Adrenal gland (tissue), 12 donors: ENCODE results near the gene SERF2. TPM values are rescaled to one million over a fixed set of nuclear protein-coding genes. Genes with fewer than 3 reads are reported as not detected.
"Not testable (repeated sequence)": the region's sequence is repeated elsewhere in the genome, so short reads cannot be mapped to it uniquely, and the experiment has no call there.

Experiments used
- DNase-seq, 7 donors: peaks; one replicate each; pipeline ENCODE4 v3.0.0-alpha.2; 2019 to 2020
- H3K27ac ChIP-seq, 5 donors: fragments of 200-600 bp; sonication (generic) in 4 of 5; 1 replicate in 3 of 5; 2 replicates in 2 of 5; pipeline versions ENCODE4 v1.5.1 to v1.8.0; 2016 to 2020; ENCODE audit warnings: mild to moderate bottlenecking in 1 of 5
- H3K27me3 ChIP-seq: fragments of 200-600 bp; 2 replicates; pipeline ENCODE4 v1.8.0; 2021
- H3K36me3 ChIP-seq, 2 donors: fragments of 200-600 bp; replicated peaks in 1 of 2; 1 replicate in 1 of 2; 2 replicates in 1 of 2; pipeline versions ENCODE4 v1.5.1 to v1.8.0; 2018 to 2022
- H3K4me1 ChIP-seq, 2 donors: fragments of 200-600 bp; replicated peaks in 1 of 2; 1 replicate in 1 of 2; 2 replicates in 1 of 2; pipeline versions ENCODE4 v1.5.1 to v1.8.0; 2018 to 2021
- H3K4me3 ChIP-seq, 4 donors: fragments of 200-600 bp; sonication (generic) in 3 of 4; one replicate each; pipeline ENCODE4 v1.5.1; 2016 to 2018
- H3K9me3 ChIP-seq, 3 donors: fragments of 200-600 bp; sonication (generic) in 1 of 3; replicated peaks in 1 of 3; 1 replicate in 2 of 3; 2 replicates in 1 of 3; pipeline versions ENCODE4 v1.5.1 to v1.8.0; 2016 to 2021
- CTCF ChIP-seq, 6 experiments: fragments of 450-650 bp in 4 of 6; fragments of 200-600 bp in 2 of 6; sonication (generic) in 1 of 6; IDR thresholded peaks; 1 replicate in 5 of 6; 2 replicates in 1 of 6; pipeline versions ENCODE4 v1.5.1 to v1.8.0; 2016 to 2021; ENCODE audit warnings: antibody characterized with exemption in 6 of 6, mild to moderate bottlenecking in 2 of 6, moderate library complexity in 1 of 6
- POLR2A ChIP-seq, 2 donors: fragments of 450-650 bp; IDR thresholded peaks; one replicate each; pipeline ENCODE4 v1.6.1; 2017; ENCODE audit warnings: antibody characterized with exemption in 2 of 2, mild to moderate bottlenecking in 2 of 2, moderate library complexity in 1 of 2
- WGBS, 4 donors: extraction: QIAGEN DNeasy Blood & Tissue Kit in 2 of 4; methylation state at CpG; one replicate each; pipeline versions ENCODE4 v1.1.5 to v1.1.7; 2013 to 2017; 5-methylcytosine and 5-hydroxymethylcytosine counted together
- intact Hi-C, 2 donors: fragments of 100-400 bp; cut with DNase I; formaldehyde crosslinking; loops; one replicate each; pipeline versions ENCODE4 v1.14.1 to v1.15.0; 2022 to 2023
- polyA plus RNA-seq, 3 donors: library from polyadenylated mRNA; stranded (reverse); fragments of 200-250 nt in 2 of 3; fragments of 350-450 nt in 1 of 3; fragmentation: Illumina TruSeq in 1 of 3; extraction: RNeasy Lipid Tissue Mini Kit (QIAGEN cat#74804) in 1 of 3; gene quantifications; one replicate each; pipeline ENCODE4 v1.2.3, GENCODE V29; 2013 to 2014
- total RNA-seq, 9 donors: library from RNA; depleted of rRNA in 4 of 9; stranded (reverse); fragments of >200 nt in 4 of 9; fragments of 120-200 nt in 1 of 9; fragmentation: NEBNext Ultra II Directional in 1 of 9; extraction: Animal tissue kit (Norgen Biotek cat#: 25700) in 1 of 9; gene quantifications; one replicate each; pipeline versions ENCODE4 v1.1.0 to v1.2.4, GENCODE V29; 2013 to 2023
- donor health status: healthy with polysubstance abuse.
- donor health status: Bipolar disorder and iron deficiency.
- donor health status: DM: yes; HTN: yes; CAD: no.
- donor health status: DM: no; HTN: no; CAD: no.
- donor health status: DM: no; HTN: no; CAD: no.
- donor health status: DM: yes; HTN: yes; CAD: no.

SERF2 gene
- total and polyA plus RNA-seq, 12 donors, result 897 to 5,418 (median 1,398) TPM

GRCh38 chr15:43796566-43796965 lies 4.4 kb downstream of the SERF2 start:
- no peaks in the 10 kb centered on the region for H3K9me3 ChIP-seq
- H3K27ac ChIP-seq, result peak overlapping the region in 1 of 5 donors; percentile 0
- no peaks in the 10 kb centered on the region for H3K27me3 ChIP-seq
- 86 to 100% (median 90%) methylated on average over 3 of the region's 3 CpGs for WGBS, 4 donors
- peaks cover 29 to 59% of the 10 kb centered on the region in 2 donors for H3K4me1 ChIP-seq
- DNase-seq, result no peak
- no peak for TF ChIP-seq CTCF (IDR thresholded peaks at IDR 0.05)
- no peak for TF ChIP-seq POLR2A (IDR thresholded peaks at IDR 0.05)
- no peak overlapping the region for H3K4me3 ChIP-seq
- peaks cover 0 to 57% of the 10 kb centered on the region in 2 donors for H3K36me3 ChIP-seq
- intact Hi-C loops, result no loop called here

- no peak for DNase-seq
- Histone ChIP-seq H3K27me3 (no peaks in the 10 kb centered on the region), H3K9me3 (no peaks in the 10 kb centered on the region), H3K27ac (peak overlapping the region in 4 of 5 donors; percentile 57 to 98 (median 88)), H3K4me3 (no peak overlapping the region), H3K36me3 (peaks cover 0 to 75% of the 10 kb centered on the region in 2 donors), H3K4me1 (peaks cover 17 to 49% of the 10 kb centered on the region in 2 donors)
- WGBS, 4 donors, result 89 to 93% (median 90%) methylated on average over 16 of the region's 16 CpGs
- intact Hi-C loops, result no loop called here
- TF ChIP-seq CTCF (IDR thresholded peaks at IDR 0.05) (no peak), POLR2A (IDR thresholded peaks at IDR 0.05) (no peak)
Measured at GRCh38 chr15:43799209-43799944, 7.3 kb downstream of the SERF2 start.

- H3K4me3 ChIP-seq, result peak within 1 kb of the TSS; percentile 55 to 85 (median 71)
- H3K4me1 ChIP-seq, result peaks cover 12 to 44% of the 10 kb centered on the region in 2 donors
- peak in 1 of 7 donors; percentile 38 for DNase-seq
- intact Hi-C loops, result no loop called here
- peaks cover 0 to 76% of the 10 kb centered on the region in 2 donors for H3K36me3 ChIP-seq
- no peak for TF ChIP-seq POLR2A (IDR thresholded peaks at IDR 0.05)
- TF ChIP-seq CTCF (IDR thresholded peaks at IDR 0.05), result no peak
- WGBS, 4 donors, result 94 to 100% (median 95%) methylated on average over 4 to 8 of the region's 8 CpGs
- no peaks in the 10 kb centered on the region for H3K9me3 ChIP-seq
- H3K27me3 ChIP-seq, result no peaks in the 10 kb centered on the region
- H3K27ac ChIP-seq, result peak within 1 kb of the TSS; percentile 57 to 98 (median 82)
Measured at GRCh38 chr15:43799945-43800285, 7.8 kb downstream of the SERF2 start, which contains the start of gene SERINC4. Gene SERINC4, minus strand, starts transcription at chr15:43800220. Its CDS starts 234 bp downstream, at chr15:43799986.

GRCh38 chr15:43800286-43801141 lies 8.4 kb downstream of the SERF2 start, which contains the start of gene HYPK:
Gene HYPK, plus strand, starts transcription at chr15:43800599. Its CDS starts 24 bp downstream, at chr15:43800623.
- Histone ChIP-seq H3K36me3 (peaks cover 0 to 76% of the 10 kb centered on the region in 2 donors), H3K27me3 (no peaks in the 10 kb centered on the region), H3K4me3 (peak within 1 kb of the TSS; percentile 55 to 85 (median 71)), H3K27ac (peak within 1 kb of the TSS; percentile 57 to 98 (median 82)), H3K4me1 (peaks cover 10 to 38% of the 10 kb centered on the region in 2 donors), H3K9me3 (no peaks in the 10 kb centered on the region)
- DNase-seq, result peak; percentile 93 to 97 (median 95)
- intact Hi-C loops, result no loop called here
- WGBS, 4 donors, result 8 to 18% (median 8%) methylated on average over 21 to 44 of the region's 44 CpGs
- TF ChIP-seq CTCF (IDR thresholded peaks at IDR 0.05) (no peak), POLR2A (IDR thresholded peaks at IDR 0.05) (peak; percentile 4 to 79)

GRCh38 chr15:43802676-43803075 lies 10.6 kb downstream of the SERF2 start:
- Histone ChIP-seq H3K4me1 (peaks cover 10 to 23% of the 10 kb centered on the region in 2 donors), H3K36me3 (peaks cover 0 to 77% of the 10 kb centered on the region in 2 donors)
- H3K27ac ChIP-seq, H3K9me3 ChIP-seq, intact Hi-C loops, DNase-seq, H3K27me3 ChIP-seq, H3K4me3 ChIP-seq: not testable (repeated sequence)
- 95 to 99% (median 98%) methylated on average over 7 of the region's 7 CpGs for whole genome bisulfite sequencing, 4 donors
